CMK (cell line): Measurements from ENCODE around the gene DARS2.
A peak's percentile ranks its signal among the peaks of the same experiment; 100 is the strongest.
"Not testable (repeated sequence)": the region's sequence is repeated elsewhere in the genome, so short reads cannot be mapped to it uniquely, and the experiment has no call there.

Experiments used
- DNase-seq: peaks from one replicate; pipeline ENCODE4 v3.0.0-alpha.2; 2010; ENCODE audit warnings: low read depth

The DARS2 gene, protein sequence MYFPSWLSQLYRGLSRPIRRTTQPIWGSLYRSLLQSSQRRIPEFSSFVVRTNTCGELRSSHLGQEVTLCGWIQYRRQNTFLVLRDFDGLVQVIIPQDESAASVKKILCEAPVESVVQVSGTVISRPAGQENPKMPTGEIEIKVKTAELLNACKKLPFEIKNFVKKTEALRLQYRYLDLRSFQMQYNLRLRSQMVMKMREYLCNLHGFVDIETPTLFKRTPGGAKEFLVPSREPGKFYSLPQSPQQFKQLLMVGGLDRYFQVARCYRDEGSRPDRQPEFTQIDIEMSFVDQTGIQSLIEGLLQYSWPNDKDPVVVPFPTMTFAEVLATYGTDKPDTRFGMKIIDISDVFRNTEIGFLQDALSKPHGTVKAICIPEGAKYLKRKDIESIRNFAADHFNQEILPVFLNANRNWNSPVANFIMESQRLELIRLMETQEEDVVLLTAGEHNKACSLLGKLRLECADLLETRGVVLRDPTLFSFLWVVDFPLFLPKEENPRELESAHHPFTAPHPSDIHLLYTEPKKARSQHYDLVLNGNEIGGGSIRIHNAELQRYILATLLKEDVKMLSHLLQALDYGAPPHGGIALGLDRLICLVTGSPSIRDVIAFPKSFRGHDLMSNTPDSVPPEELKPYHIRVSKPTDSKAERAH

DNA sequence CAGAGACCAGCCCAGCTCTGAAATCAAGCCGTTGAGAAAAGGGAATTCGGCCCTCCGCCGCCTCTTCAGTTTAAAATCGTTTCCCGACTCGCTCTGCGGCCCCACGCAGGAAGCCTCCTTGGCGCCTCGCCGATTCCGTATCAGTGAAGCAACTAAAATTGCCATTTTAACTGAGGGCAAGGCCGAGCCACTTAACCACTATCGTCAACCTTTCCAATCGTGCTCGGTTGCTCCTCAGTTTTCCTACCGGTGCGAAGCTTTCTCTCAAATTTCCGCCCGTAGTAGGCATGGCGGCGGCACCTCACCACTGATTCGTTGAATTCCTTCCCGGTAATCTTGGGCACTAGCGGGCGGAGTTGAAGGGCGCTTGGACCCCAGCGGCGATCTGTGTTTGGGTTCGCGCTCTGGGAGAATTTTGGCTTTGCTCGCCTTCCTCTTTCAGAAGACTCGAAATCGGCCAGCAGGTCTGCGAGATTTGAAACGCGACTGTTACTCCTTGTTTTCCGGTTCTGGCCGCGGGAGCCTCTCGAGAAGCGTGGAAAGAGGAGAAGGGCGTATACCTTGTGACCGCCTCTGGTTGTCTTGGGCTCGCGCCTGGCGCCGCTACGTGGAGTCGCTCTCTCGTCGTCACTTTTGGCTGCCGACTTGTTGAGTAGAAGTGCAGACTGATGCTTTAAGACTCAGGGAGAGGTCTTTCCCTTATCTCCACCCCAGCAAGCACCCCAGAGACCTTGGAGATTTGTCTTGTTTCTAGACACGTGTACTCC is at the start of gene DARS2, which contains the start of gene CENPL:
DARS2 (plus strand) TSS at position 359 of the 767 bp plus-strand sequence. CDS start 557 bp downstream, outside the sequence.
CENPL (minus strand) TSS at position 569 of the 767 bp plus-strand sequence. CDS start 13,584 bp downstream, outside the sequence.
- peak; percentile 92 for DNase-seq

DNA sequence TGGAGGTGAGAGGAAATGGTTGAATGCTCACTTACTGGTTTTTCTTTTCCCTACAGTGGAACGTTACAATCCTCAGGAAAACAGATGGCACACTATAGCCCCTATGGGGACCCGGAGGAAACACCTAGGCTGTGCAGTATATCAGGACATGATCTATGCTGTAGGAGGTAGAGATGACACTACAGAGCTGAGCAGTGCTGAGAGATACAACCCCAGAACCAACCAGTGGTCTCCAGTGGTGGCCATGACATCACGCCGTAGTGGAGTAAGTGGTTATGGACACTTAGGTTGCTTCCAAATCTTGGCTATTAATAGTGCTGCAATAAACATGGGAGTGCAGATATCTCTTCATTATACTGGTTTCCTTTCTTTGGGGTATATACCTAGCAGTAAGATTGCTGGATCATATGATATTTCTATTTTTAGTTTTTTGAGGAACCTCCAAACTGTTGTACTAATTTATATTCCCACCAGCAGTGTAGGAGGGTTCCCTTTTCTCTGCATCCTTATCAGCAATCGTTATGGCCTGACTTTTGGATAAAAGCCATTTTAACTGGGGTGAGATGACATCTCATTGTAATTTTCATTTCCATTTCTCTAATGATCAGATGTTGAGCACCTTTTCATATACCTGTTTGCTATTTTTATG is 48.8 kb upstream of the DARS2 start:
- no peak for DNase-seq

DNA sequence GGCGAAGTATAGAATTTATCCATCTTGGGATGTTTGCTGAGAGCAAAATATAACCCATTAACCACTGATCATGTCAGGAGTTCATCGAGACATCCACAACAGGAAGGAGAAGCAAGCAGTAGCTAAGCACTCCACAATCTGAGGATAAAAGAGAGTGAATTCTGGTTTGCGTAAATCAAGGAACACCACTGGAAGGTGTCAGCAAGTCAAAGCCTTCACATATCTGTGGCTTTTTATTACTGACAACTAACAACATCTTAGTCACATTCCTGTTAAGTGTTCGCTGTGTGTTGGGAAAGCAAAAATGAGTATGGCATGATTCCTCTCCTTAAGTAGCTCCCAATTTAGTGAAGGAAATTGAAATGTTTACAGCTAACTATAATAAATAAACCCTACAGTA is 44.5 kb upstream of the DARS2 start:
- DNase-seq: no peak

DNA sequence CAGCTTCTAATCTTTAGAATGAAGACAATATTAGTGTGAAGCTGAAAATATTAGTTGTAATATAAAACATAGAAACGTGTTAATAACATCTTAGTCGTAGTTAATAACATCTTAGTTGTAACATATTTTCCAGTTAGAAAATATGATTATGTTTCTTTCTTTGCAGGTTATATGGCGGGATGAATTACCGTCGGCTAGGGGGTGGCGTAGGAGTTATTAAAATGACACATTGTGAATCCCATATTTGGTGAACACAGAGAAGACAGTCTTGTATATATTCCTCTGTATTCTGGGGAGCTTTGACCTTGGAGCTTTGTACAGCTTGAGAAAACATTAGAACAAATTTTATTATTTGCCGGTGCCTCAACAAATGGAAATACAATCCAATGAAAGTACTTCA is 39.5 kb upstream of the DARS2 start:
- DNase-seq: no peak

DNA sequence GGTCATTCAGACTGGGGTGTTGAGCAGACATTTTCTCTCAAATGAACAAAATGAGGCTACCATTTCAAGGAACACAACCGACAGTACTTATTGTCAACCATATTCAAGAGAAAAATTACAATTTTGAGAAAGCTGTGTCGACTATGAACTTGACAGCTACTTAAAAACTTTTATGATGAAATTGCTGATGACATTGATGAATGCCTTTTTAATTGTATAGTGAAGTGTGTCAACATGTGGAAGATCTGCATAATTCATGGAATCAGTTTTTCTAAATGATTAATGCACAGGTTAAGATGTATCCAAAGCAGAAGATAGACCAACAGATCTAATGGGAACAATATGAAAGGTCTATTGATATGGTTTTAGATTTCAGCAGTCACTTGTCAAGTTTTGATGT is 34.6 kb upstream of the DARS2 start:
- DNase-seq: no peak

DNA sequence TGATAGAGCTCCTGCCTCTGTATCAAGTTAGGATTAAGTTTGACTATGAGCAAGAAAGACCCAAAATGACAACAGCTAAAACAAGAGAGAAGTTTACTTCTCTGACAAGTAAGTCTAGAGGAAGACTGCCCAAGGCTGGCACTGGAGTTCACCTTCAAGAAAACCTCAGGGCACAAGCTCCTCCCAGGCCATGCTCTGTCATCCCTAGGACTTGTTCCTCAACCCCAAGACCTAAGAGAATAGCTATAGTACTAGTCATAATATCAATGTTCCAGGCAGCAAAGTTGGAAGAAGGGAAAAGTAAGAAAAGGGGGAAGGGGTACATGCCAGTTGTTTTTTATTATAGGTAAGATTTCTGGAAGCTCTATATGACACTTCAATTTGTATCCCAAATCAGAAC is 26.4 kb upstream of the DARS2 start:
- no peak for DNase-seq

DNA sequence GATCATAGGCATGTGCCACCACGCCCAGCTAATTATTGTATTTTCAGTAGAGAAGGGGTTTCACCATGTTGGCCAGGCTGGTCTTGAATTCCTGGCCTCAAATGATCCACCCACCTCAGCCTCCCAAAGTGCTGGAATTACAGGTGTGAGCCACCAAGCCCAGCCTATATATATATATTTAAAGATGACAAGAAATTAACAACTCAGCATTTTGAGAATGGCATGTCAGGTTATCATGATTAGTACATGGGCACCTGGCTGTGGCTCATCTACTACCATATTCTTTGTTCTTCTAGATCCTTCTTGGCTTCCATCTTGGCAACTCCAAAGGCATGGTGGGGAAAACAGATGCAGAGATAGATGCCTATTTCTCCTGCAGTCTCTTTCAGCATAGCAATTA is 24.5 kb upstream of the DARS2 start:
- DNase-seq: not testable (repeated sequence)

DNA sequence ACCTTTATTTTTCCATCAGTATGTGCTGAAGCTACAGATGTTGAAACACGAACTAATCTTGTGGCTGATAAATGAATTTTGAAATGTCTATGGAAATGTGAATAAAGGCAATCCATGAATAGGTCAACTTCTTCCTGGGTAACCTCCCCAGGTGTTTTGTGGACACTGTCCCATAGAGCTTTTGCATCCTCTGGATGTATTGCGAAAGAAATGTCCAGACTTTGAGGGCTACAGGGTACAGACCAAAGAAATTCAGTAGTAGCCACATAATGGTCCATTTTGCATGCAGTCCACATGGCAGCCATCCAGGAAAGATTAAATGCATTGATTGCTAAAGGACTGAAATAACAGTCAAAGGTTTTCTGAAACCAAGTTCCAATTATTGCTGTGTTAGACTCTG is 21.5 kb upstream of the DARS2 start:
- DNase-seq: no peak

DNA sequence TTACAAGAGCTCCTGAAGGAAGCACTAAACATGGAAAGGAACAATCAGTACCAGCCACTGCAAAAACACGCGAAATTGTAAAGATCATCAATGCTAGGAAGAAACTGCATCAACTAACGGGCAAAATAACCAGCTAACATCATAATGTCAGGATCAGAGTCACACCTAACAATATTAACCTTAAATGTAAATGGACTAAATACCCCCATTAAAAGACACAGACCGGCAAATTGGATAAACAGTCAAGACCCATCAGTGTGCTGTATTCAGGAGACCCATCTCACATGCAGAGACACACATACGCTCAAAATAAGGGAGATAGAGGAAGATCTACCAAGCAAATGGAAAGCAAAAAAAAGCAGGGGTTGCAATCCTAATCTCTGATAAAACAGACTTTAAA is 10.8 kb upstream of the DARS2 start:
- not testable (repeated sequence) for DNase-seq

DNA sequence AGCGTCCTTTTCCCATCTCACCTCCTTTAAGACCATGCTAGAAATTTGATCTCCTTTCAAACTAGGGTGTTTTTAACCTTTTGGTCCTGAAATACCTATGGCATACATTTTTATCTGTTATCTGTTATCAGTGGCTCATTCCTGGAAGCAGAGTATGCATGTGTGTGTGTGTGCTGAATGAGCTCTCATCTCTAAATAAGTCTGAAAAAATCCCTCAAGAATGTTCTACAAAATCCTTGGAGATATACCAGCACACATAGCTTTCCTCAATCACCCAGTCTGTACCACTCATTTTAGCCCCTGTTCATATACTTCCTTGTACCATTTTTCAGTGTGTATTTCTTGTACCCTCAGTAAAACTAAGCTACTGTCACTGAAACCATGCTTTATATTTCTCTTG is 6.0 kb upstream of the DARS2 start:
- no peak for DNase-seq

DNA sequence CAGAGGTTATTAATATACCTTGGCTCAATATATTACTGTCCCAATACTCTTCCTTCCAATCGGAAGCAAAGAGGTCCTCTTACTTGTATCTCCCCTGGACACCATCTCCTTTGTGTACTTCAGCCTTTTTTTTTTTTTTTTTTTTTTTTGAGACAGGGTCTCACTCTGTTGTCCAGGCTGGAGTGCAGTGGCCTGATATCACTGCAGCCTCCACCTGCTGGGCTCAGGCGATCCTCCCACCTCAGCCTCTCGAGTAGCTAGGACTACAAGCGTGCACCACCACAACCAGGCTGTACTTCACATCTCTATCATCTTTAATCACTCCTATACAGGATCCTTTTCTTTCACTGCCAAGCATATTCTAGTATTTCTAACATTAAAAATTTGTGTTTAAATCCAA is 2.8 kb upstream of the DARS2 start:
- no peak for DNase-seq

DNA sequence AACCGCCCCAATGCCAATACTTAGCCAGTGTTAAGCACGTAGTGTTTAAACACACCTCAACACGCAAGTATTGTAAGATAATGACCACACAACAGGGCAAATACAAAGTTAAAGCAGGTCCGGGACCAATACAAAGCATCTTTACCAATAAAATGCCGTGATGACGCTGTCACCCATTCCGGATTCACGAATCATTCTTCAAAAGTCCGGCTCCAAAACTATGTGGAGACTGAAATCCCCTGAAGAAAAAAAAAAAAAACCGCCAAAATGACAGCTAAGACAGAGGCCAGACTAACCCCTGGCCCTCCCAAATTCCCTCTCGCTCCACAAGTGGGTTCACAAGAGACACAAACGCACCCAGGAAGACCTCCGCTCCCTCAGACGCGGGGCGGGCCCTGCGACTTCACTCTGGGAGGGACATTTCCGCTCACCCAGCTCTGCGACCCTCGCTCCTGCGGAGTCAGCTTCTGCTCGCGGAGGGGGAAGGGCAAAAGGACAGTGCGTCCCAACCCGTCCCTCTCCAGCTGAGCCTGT is 625 bp upstream of the DARS2 start:
- no peak for DNase-seq

DNA sequence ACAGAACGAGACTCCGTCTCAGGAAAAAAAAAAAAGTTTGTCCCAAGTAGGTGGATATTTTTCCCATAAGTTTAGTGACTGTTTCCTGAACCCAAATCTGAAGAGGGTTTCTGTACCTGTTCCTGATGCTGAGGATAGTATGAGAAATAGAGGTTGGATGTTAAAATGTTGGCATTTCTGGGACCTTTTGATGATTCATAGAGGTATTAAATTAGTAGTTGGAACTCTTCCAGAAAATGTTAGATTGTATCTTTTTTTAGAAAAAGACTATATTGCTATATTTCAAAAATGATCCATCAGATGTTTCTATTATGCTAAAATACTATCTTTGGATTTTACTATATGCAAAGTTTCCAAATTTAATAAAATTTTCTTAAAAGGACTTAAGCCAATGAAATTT is 3.1 kb downstream of the DARS2 start:
- DNase-seq: no peak

DNA sequence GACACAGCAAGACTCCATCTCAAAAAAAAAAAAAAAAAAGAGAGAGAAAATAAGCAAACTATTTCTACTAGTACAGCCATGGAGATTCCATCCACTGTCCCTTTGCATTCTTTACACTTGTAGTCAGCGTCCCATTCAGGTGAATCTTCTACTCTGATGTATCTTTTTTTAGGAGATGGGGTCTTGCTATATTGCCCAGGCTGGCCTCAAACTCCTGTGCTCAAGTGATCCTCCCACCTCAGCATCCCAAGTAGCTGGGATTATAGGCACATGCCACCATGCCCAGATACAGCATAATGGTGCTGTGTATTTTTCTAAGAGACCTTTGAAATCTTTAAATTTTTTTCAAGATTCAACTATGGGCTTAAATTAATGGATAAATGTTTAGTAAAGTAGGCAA is 8.3 kb downstream of the DARS2 start:
- no peak for DNase-seq

DNA sequence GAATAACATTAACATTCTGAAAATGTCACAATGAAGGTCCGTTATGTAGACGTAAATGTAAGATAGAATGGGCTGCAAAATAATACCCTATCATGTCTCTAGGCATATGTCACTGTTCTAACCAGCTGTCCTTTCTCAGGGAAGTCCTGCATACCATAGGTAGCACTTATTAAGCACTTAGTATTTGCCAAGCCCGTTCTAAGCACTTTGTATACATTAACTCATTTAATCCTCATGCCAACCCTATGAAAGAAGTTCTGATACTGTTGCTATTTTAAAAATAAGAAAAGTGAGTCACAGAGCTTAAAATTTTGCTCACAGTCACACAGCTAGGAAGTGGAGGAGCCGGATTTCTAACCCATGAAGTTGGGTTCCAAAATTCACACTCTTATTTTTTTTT is 27.6 kb downstream of the DARS2 start:
- DNase-seq: no peak

DNA sequence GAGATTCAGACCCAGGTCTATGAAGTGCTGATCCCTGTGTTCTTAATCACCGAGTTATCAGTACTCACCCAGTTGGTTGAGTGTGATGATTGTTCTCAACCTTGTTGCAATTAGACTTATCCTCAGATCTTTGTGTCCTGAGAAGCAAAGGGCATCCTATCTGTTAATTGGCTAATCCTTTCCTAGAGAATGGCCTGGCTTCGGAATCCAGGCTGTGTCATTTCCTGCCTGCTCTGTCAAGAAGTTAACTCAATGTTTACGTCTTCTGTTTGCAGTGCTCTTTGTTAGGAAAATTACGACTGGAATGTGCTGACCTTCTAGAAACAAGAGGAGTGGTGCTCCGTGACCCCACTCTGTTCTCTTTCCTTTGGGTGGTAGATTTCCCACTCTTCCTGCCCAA is 28.6 kb downstream of the DARS2 start:
- no peak for DNase-seq

DNA sequence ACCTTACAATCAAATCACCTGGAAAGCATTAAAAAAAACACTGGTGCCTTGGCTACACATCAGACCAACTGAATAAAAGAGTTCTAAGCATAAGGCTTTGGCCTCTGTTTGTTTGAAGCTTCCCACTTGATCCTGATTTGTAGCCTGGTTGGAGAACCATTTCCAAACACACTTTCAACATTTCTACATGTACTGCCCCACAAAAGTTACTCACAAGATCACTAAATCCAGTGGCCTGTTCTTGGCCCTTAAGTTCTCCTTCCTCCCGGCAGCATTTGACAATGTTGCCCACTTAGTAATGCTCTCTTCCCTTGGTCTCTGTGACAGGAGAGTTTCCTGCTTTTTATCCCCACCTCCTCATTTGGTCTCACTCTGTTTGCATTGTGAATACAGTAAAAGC is 31.5 kb downstream of the DARS2 start:
- no peak for DNase-seq

DNA sequence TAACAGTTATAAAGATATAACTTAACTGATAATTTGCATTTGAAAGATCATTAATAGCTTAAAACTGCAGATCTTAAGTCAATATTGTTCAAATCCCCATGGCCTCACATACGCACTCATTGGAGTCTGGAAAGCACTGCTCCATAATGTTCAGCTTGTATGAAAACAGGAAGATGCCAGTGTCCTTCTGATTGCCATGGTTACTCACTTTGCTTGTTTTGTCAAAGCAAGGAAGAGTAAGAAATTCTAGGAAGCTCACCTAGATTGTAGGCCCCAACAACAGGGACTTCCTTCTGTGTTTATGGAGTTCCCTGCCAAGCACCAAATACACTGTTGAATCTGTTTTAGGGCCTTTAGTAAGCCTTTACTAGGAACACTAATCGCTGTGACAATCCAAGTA is 32.4 kb downstream of the DARS2 start:
- no peak for DNase-seq

DNA sequence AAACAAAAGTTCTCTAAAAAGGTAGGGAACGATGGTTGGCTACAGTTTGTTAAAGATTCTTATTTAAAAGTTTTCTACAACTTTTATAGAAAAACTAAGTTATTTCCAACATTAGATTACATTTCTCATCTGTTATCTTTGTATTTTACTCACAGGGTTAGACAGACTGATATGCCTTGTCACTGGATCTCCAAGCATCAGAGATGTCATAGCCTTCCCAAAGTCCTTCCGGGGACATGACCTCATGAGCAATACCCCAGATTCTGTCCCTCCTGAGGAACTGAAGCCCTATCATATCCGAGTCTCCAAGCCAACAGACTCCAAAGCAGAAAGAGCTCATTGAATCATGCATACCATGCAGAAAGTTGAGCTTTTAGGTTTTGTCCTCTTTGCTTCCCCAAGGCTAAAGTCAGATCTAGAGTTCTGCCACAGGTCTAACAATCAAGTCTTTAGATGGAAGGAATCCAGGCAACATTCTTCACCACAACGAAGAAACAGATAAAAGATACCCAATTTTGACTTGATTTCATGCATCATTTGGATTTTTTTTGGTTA is 33.0 kb downstream of the DARS2 start:
- DNase-seq: no peak

DNA sequence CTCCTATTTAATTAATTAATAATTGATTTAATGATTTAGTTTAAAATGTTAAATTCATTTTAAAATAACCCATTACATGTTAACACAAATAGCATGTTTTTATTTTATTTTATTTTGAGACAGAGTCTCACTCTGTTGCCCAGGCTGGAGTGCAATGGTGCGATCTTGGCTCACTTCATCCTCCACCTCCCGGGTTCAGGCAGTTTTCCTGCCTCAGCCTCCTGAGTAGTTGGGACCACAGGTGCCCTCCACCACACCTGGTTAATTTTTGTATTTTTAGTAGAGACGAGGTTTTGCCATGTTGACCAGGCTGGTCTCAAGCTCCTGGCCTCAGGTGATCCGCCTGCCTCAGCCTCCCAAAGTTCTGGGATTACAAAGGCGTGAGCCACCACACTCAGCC is 35.1 kb downstream of the DARS2 start:
- not testable (repeated sequence) for DNase-seq

DNA sequence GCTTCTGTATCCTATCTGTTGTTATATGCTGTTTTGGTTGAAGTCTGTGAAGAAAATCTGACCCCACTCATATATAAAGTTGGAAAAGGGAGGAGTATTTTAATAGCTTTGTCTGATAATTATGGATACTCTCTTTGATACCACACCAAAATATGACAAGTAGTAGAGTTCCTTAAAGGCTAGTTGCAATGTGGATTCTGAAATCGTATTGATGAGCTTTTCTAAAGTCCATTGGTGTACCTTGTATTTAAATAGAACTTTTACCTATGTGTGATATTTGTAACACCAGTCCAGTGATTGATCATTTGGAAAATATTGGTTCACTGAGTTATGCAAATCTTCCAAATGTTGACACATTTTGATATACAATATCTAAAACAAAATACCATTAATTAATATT is 35.6 kb downstream of the DARS2 start:
- no peak for DNase-seq

DNA sequence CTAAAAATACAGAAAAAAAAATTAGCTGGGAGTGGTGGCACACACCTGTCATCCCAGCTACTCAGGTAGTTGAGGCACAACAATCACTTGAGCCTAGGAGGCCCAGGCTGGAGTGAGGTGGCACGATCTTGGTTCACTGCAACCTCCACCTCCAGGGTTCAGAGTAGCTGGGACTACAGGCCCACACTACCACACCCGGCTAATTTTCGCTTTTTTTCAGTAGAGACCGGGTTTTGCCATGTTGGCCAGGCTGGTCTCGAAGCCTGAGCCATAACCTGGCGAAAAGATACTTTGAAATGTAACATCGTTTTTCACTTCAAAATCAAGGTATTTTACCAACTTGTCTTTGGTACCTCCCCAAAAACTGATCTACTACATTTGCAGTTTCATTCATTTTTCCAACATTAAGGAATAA is 37.3 kb downstream of the DARS2 start:
- DNase-seq: peak; percentile 49
